ENCODE measurements around the gene FBXW8. TPM values are rescaled to one million over a fixed set of nuclear protein-coding genes. Genes with fewer than 3 reads are reported as not detected.

The FBXW8 gene
- total RNA-seq, 5 donors from 2014 or later (not counting 1 experiment from before 2014, with no cell fraction given), result 10.7 to 17.9 (median 13.0) TPM

GRCh38 chr12:117076410-117077372 is 165.9 kb downstream of the FBXW8 start:
- Mint-ChIP-seq H3K9me3 (no peaks in the 10 kb centered on the region), H3K27me3 (no peaks in the 10 kb centered on the region), H3K4me1 (peaks cover 6 to 8% (median 7%) of the 10 kb centered on the region in 3 donors), H3K27ac (peak overlapping the region; percentile 1 to 68), H3K4me3 (no peak overlapping the region), H3K36me3 (no peaks in the 10 kb centered on the region)
- no peak for DNase-seq
- ATAC-seq (replicated peaks in 1 of 4), result no peak
- ChIA-PET POLR2A (no interaction called here), CTCF (no interaction called here)
- peaks cover 2 to 6% of the 10 kb centered on the region in 2 experiments for H3K4me1 ChIP-seq (ENCODE audit: control insufficient read depth in 1 of 2, extremely low read depth in 1 of 2, insufficient read depth in 2 of 2, low read length in 2 of 2)
- WGBS (ENCODE audit: insufficient coverage), result 96% methylated on average over 21 of the region's 24 CpGs
- H3K27ac ChIP-seq (ENCODE audit: low read length), result no peak overlapping the region
- H3K36me3 ChIP-seq (ENCODE audit: control insufficient read depth in 2 of 2, extremely low read depth in 1 of 2, insufficient read depth in 1 of 2, low read length in 1 of 2), result no peaks in the 10 kb centered on the region
- H3K4me3 ChIP-seq (ENCODE audit: control insufficient read depth in 1 of 2, extremely low read depth in 1 of 2, low read length in 1 of 2), result no peak overlapping the region
- H3K27me3 ChIP-seq (replicated peaks in 1 of 2; ENCODE audit: control insufficient read depth in 2 of 2, extremely low read depth in 1 of 2, insufficient read depth in 2 of 2, low read length in 1 of 2), result no peaks in the 10 kb centered on the region
- H3K9me3 ChIP-seq, result no peaks in the 10 kb centered on the region

DNA sequence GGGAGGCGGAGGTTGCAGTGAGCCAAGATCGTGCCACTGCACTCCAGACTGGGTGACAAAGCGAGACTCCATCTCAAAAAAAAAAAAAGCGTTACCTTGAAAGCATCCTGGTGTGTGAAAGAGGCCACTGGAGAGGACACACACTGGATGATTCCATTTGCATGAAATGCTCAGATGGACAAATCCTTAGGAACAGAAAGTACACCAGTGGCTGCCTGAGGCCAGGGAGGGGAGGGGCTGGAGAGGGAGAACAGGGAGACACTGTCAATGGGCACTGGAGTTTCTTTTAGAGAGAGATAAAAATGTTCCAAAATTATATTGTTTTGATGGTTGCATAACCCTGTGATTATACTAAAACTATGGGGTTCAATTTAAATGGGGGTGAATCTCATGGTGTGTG is 168.7 kb downstream of the FBXW8 start:
- DNase-seq, result no peak
- H3K4me1 ChIP-seq (ENCODE audit: control insufficient read depth in 1 of 2, extremely low read depth in 1 of 2, insufficient read depth in 2 of 2, low read length in 2 of 2), result peaks cover 2 to 6% of the 10 kb centered on the region in 2 experiments
- Mint-ChIP-seq H3K4me3 (no peak overlapping the region), H3K4me1 (peaks cover 6 to 8% (median 7%) of the 10 kb centered on the region in 3 donors), H3K9me3 (no peaks in the 10 kb centered on the region), H3K27me3 (no peaks in the 10 kb centered on the region), H3K36me3 (no peaks in the 10 kb centered on the region), H3K27ac (no peak overlapping the region)
- ChIA-PET POLR2A (no interaction called here), CTCF (no interaction called here)
- H3K4me3 ChIP-seq (ENCODE audit: control insufficient read depth in 1 of 2, extremely low read depth in 1 of 2, low read length in 1 of 2), result no peak overlapping the region
- H3K27ac ChIP-seq (ENCODE audit: low read length), result no peak overlapping the region
- H3K9me3 ChIP-seq, result no peaks in the 10 kb centered on the region
- no peaks in the 10 kb centered on the region for H3K36me3 ChIP-seq (ENCODE audit: control insufficient read depth in 2 of 2, extremely low read depth in 1 of 2, insufficient read depth in 1 of 2, low read length in 1 of 2)
- no peak for ATAC-seq (replicated peaks in 1 of 4)
- H3K27me3 ChIP-seq (replicated peaks in 1 of 2; ENCODE audit: control insufficient read depth in 2 of 2, extremely low read depth in 1 of 2, insufficient read depth in 2 of 2, low read length in 1 of 2), result no peaks in the 10 kb centered on the region
- 95% methylated on average over 3 of the region's 4 CpGs for WGBS (ENCODE audit: insufficient coverage)

- no peak overlapping the region for H3K27ac ChIP-seq (ENCODE audit: low read length)
- H3K27me3 ChIP-seq (replicated peaks in 1 of 2; ENCODE audit: control insufficient read depth in 2 of 2, extremely low read depth in 1 of 2, insufficient read depth in 2 of 2, low read length in 1 of 2), result no peaks in the 10 kb centered on the region
- Mint-ChIP-seq H3K4me1 (peaks cover 6 to 8% (median 7%) of the 10 kb centered on the region in 3 donors), H3K27me3 (no peaks in the 10 kb centered on the region), H3K9me3 (no peaks in the 10 kb centered on the region), H3K27ac (no peak overlapping the region), H3K4me3 (no peak overlapping the region), H3K36me3 (no peaks in the 10 kb centered on the region)
- no peak overlapping the region for H3K4me3 ChIP-seq (ENCODE audit: control insufficient read depth in 1 of 2, extremely low read depth in 1 of 2, low read length in 1 of 2)
- no peak for ATAC-seq (replicated peaks in 1 of 4)
- H3K36me3 ChIP-seq (ENCODE audit: control insufficient read depth in 2 of 2, extremely low read depth in 1 of 2, insufficient read depth in 1 of 2, low read length in 1 of 2), result no peaks in the 10 kb centered on the region
- POLR2A ChIA-PET, result no interaction called here
- CTCF ChIA-PET, result no interaction called here
- peaks cover 2 to 6% of the 10 kb centered on the region in 2 experiments for H3K4me1 ChIP-seq (ENCODE audit: control insufficient read depth in 1 of 2, extremely low read depth in 1 of 2, insufficient read depth in 2 of 2, low read length in 2 of 2)
- no peak for DNase-seq
- 58% methylated on average over 4 of the region's 6 CpGs for WGBS (ENCODE audit: insufficient coverage)
- no peaks in the 10 kb centered on the region for H3K9me3 ChIP-seq
These were observed 170.0 kb downstream of the FBXW8 start for GRCh38 chr12:117080661-117081144.

Other genes starting within 250 kb of the FBXW8 start
- 10 to 100 TPM; 15.0 to 31.7 (median 30.9) TPM for gene SPRING1, start 172.9 kb upstream of the FBXW8 start, total RNA-seq
- 1 to 10 TPM; 5.1 to 7.6 (median 6.9) TPM for gene RNFT2, start 172.6 kb upstream of the FBXW8 start, total RNA-seq
- under 1 TPM in 4 of 5 donors, not detected in 1; 0.05 to 0.41 (median 0.19) TPM for gene HRK, start 29.5 kb upstream of the FBXW8 start, total RNA-seq
- gene TESC, start 188.5 kb downstream of the FBXW8 start, total RNA-seq, result 1 to 10 TPM; 2.8 to 6.4 (median 4.9) TPM

Data from T-cell (primary cell).